ENCODE data around the gene RPL13.

RPL13 gene

DNA sequence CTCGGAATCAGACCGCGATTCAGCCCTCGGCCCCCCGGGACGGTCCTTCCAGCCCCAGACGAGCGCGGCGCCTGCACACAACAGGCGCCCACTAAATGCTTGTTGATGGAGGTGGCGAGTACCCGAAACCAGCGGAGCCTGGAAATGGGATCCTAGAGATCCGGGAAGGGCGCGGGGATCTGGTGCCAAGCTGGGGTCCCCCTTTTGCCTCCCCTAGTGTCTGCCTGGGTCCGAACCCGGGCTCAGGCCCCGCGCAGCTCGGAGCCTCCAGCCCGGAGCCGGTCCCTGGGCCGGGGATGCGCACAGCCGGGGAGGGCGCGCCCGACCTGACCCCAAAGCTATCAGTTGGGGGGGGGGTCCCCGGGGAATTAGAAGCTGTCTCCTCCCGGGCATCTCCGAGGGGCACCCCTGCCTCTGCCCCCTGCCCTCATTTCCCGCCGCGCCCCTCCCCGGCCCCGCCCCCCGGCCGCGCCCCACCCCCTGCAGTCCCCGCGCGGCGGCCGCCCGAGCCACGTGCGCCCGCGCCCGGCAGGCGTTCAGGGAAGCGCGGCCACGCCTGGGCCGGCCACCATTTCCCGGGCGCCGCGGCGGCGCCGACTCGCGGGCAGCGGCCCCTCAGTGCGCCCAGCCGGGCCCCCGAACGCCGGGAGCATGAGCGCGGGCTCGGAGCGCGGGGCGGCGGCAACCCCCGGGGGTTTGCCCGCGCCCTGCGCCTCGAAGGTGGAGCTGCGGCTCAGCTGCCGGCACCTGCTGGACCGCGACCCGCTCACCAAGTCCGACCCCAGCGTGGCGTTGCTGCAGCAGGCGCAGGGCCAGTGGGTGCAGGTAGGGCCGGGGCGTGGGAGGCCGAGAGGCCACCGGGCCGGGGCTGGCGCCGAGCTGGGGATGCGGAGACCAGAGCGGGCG is 15.0 kb downstream of the RPL13 start, which contains the start of gene CPNE7:
CPNE7 (plus strand) TSS at position 512 of the 906 bp plus-strand sequence; CDS start at position 652, 140 bp downstream.
- peak within 1 kb of the TSS; percentile 86 for H3K27ac ChIP-seq
- TF ChIP-seq CTCF (IDR thresholded peaks at IDR 0.05) (no peak), ZFX (IDR thresholded peaks at IDR 0.05; ENCODE audit: borderline replicate concordance) (no peak)

- TF ChIP-seq CTCF (IDR thresholded peaks at IDR 0.05) (no peak), ZFX (IDR thresholded peaks at IDR 0.05; ENCODE audit: borderline replicate concordance) (no peak)
- H3K27ac ChIP-seq: peak overlapping the region; percentile 86
Measured at GRCh38 chr16:89576153-89577054, 15.9 kb downstream of the RPL13 start.

DNA sequence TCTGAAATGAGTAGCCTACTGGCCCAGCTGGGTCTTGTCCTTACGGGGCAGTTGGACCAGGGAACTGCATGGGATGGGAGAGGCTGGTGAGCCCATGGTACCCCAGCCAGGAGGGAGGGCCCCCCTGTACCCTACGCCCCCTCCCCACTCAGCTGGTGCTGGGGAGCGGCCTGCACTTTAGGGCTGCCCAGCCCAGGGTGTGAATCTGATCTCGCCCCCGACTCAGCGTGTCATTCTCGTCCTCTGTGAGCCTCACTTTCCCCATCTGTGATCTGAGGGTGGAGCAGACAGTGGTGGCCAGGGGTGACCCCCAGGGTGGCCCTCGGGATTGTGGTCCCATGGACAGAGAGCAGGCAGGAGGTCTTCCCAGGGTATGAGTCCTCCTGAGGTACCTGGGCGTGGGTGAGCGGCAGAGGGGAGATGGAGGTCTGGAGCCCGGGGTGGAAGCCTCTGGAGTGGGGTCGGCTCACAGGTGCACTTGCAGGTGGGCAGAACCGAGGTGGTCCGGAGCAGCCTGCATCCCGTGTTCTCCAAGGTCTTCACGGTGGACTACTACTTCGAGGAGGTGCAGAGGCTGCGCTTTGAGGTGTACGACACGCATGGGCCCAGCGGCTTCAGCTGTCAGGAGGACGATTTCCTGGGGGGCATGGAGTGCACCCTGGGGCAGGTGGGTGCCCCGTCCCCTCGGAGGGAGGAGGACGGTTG is 16.7 kb downstream of the RPL13 start:
- no peak for TF ChIP-seq ZFX (IDR thresholded peaks at IDR 0.05; ENCODE audit: borderline replicate concordance)
- TF ChIP-seq CTCF (IDR thresholded peaks at IDR 0.05): no peak
- H3K27ac ChIP-seq: peak overlapping the region; percentile 86

GRCh38 chr16:89579351-89579750 is 18.9 kb downstream of the RPL13 start:
- TF ChIP-seq CTCF (IDR thresholded peaks at IDR 0.05) (no peak), ZFX (IDR thresholded peaks at IDR 0.05; ENCODE audit: borderline replicate concordance) (no peak)
- H3K27ac ChIP-seq: no peak overlapping the region

- TF ChIP-seq CTCF (IDR thresholded peaks at IDR 0.05) (no peak), ZFX (IDR thresholded peaks at IDR 0.05; ENCODE audit: borderline replicate concordance) (no peak)
- peak overlapping the region; percentile 76 for H3K27ac ChIP-seq
Measured at GRCh38 chr16:89581045-89581695, 20.7 kb downstream of the RPL13 start.

DNA sequence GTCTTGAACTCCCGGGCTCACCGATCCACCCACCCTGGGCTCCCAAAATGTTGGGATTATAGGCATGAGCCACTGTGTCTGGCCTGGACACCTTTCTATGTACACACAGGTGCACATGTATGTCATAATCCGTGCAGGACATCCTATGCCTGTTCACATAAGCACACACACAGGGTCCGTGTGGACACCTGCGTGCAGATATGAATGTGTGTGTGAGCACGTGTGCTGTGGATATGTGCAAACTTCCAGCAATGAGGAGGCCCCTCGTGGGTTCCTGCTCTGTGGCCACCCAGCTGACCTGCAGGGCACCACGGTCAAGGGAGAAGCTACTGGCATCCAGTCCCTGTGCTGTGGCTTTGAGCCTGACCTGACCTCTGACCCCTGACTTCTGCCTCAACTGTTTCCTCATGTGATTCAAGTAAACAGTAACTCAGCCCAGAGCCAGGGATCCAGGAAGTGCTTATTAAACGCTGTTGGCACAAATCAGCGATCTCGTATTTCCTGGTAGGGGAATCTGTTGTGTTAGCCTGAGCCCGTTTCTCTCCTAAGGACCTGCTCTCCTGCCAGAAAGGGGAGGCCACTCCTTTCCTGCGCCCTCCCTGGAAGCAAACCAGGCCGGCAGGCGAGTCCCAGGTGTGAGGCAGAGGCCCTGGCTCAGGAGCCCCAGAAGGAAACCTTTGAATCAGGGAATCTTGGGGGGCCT is 21.5 kb downstream of the RPL13 start:
- TF ChIP-seq CTCF (IDR thresholded peaks at IDR 0.05): no peak
- no peak for TF ChIP-seq ZFX (IDR thresholded peaks at IDR 0.05; ENCODE audit: borderline replicate concordance)
- H3K27ac ChIP-seq: peak overlapping the region; percentile 76

Data from 22Rv1 (cell line).